ENCODE measurements around the gene FANK1. TPM values are rescaled to one million over a fixed set of nuclear protein-coding genes. Genes with fewer than 3 reads are reported as not detected.

Gene FANK1
- total and polyA plus RNA-seq, 3 donors from 2014 or later = 41.1 to 143 (median 60.9) TPM

- Histone ChIP-seq H3K4me1 (no peaks in the 10 kb centered on the region), H3K9me3 (no peaks in the 10 kb centered on the region), H3K27ac (no peak overlapping the region), H3K4me3 (no peak overlapping the region), H3K36me3 (ENCODE audit: low read depth, missing control alignments) (no peaks in the 10 kb centered on the region), H3K27me3 (no peaks in the 10 kb centered on the region)
- intact Hi-C loops (cut with DNase I; ENCODE audit: low total_unique reads) = no loop called here
- 85% methylated on average over 7 of the region's 7 CpGs for WGBS, 2 donors
- no peak for TF ChIP-seq POLR2A (IDR thresholded peaks at IDR 0.05)
- no peak for TF ChIP-seq CTCF (IDR thresholded peaks at IDR 0.05)
- no peak for DNase-seq
These were observed 32.7 kb downstream of the FANK1 start for GRCh38 chr10:125928928-125929585.

GRCh38 chr10:125929618-125930017, 33.3 kb downstream of the FANK1 start:
- 92 to 95% methylated on average over 4 of the region's 4 CpGs for WGBS, 2 donors
- TF ChIP-seq POLR2A (IDR thresholded peaks at IDR 0.05) = no peak
- TF ChIP-seq CTCF (IDR thresholded peaks at IDR 0.05) = no peak
- intact Hi-C loops (cut with DNase I; ENCODE audit: low total_unique reads) = no loop called here

GRCh38 chr10:125933693-125934092, 37.3 kb downstream of the FANK1 start:
- Histone ChIP-seq H3K36me3 (ENCODE audit: low read depth, missing control alignments) (no peaks in the 10 kb centered on the region), H3K4me3 (no peak overlapping the region), H3K4me1 (no peaks in the 10 kb centered on the region), H3K27me3 (no peaks in the 10 kb centered on the region), H3K9me3 (no peaks in the 10 kb centered on the region), H3K27ac (no peak overlapping the region)
- WGBS, 2 donors = 81 to 83% methylated on average over 4 of the region's 4 CpGs
- DNase-seq = no peak
- TF ChIP-seq POLR2A (IDR thresholded peaks at IDR 0.05) = no peak
- no peak for TF ChIP-seq CTCF (IDR thresholded peaks at IDR 0.05)
- intact Hi-C loops (cut with DNase I; ENCODE audit: low total_unique reads) = no loop called here

More at GRCh38 chr10:125929618-125930017, 33.3 kb downstream of the FANK1 start:
- no peak for DNase-seq
- H3K9me3 ChIP-seq = no peaks in the 10 kb centered on the region
- no peaks in the 10 kb centered on the region for H3K27me3 ChIP-seq
- no peaks in the 10 kb centered on the region for H3K4me1 ChIP-seq
- no peaks in the 10 kb centered on the region for H3K36me3 ChIP-seq (ENCODE audit: low read depth, missing control alignments)
- H3K4me3 ChIP-seq = no peak overlapping the region
- no peak overlapping the region for H3K27ac ChIP-seq

- intact Hi-C loops (cut with DNase I; ENCODE audit: low total_unique reads) = no loop called here
- DNase-seq = no peak
- no peaks in the 10 kb centered on the region for H3K9me3 ChIP-seq
- TF ChIP-seq CTCF (IDR thresholded peaks at IDR 0.05) = no peak
- TF ChIP-seq POLR2A (IDR thresholded peaks at IDR 0.05) = no peak
- no peaks in the 10 kb centered on the region for H3K27me3 ChIP-seq
- H3K27ac ChIP-seq = no peak overlapping the region
- no peaks in the 10 kb centered on the region for H3K4me1 ChIP-seq
- no peak overlapping the region for H3K4me3 ChIP-seq
- H3K36me3 ChIP-seq (ENCODE audit: low read depth, missing control alignments) = no peaks in the 10 kb centered on the region
- 67 to 69% methylated on average over 2 of the region's 2 CpGs for WGBS, 2 donors
These were observed 40.0 kb downstream of the FANK1 start for GRCh38 chr10:125936331-125936730.

GRCh38 chr10:125940515-125940914, 44.2 kb downstream of the FANK1 start:
- WGBS, 2 donors = 66 to 73% methylated on average over 13 of the region's 13 CpGs
- Histone ChIP-seq H3K27ac (peak overlapping the region in 1 of 2 donors; percentile 33), H3K9me3 (no peaks in the 10 kb centered on the region), H3K4me3 (no peak overlapping the region), H3K36me3 (ENCODE audit: low read depth, missing control alignments) (no peaks in the 10 kb centered on the region), H3K27me3 (no peaks in the 10 kb centered on the region), H3K4me1 (no peaks in the 10 kb centered on the region)
- DNase-seq = peak; percentile 19
- TF ChIP-seq POLR2A (IDR thresholded peaks at IDR 0.05) = no peak
- TF ChIP-seq CTCF (IDR thresholded peaks at IDR 0.05) = no peak
- intact Hi-C loops (cut with DNase I; ENCODE audit: low total_unique reads) = no loop called here
